NCI-H1417 (cell line): ENCODE data around the gene FNDC3B.
A peak's percentile ranks its signal among the peaks of the same experiment; 100 is the strongest.
"Not testable (repeated sequence)": the region's sequence is repeated elsewhere in the genome, so short reads cannot be mapped to it uniquely, and the experiment has no call there.

Source experiments
- DNase-seq, 3 experiments: peaks; one replicate each; lab custom pipeline; 2025; lab: John Stamatoyannopoulos, UW

FNDC3B gene

DNA sequence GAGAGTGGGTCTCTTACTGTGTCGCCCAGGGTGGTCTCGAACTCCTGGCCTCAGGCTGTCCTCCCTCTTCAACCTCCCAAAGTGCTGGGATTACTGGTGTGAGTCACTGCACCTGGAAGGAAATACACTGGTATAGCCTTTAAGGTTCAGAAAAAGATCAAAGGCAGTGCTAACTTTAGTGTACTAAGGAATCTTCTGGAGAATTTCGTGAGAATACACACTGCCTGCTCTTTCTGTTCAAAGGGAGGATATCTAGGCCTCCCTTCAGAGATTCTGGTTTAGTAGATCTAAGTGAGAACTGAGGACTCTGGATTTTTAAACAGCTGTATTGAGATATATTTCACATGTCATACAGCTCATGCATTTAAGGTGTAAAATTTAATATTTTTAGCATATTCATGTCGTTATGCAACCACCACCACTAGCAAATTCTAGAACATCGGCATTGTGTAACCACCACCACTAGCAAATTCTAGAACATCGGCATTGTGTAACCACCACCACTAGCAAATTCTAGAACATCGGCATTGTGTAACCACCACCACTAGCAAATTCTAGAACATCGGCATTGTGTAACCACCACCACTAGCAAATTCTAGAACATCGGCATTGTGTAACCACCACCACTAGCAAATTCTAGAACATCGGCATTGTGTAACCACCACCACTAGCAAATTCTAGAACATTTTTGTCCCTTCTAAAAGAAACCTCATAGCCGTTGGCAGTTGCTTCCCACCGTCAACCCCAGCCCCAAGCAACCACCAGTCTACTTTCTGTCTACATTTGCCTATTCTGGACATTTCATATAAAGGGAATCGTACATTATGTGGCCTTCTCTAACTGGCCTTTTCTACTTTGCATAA lies 54.4 kb downstream of the FNDC3B start:
- not testable (repeated sequence) for DNase-seq

GRCh38 chr3:172094621-172095557 lies 55.5 kb downstream of the FNDC3B start:
- no peak for DNase-seq

- peak in 1 of 3 experiments; percentile 16 for DNase-seq
Measured at GRCh38 chr3:172096881-172097420, 57.6 kb downstream of the FNDC3B start.

GRCh38 chr3:172097585-172097984 lies 58.2 kb downstream of the FNDC3B start:
- no peak for DNase-seq

DNA sequence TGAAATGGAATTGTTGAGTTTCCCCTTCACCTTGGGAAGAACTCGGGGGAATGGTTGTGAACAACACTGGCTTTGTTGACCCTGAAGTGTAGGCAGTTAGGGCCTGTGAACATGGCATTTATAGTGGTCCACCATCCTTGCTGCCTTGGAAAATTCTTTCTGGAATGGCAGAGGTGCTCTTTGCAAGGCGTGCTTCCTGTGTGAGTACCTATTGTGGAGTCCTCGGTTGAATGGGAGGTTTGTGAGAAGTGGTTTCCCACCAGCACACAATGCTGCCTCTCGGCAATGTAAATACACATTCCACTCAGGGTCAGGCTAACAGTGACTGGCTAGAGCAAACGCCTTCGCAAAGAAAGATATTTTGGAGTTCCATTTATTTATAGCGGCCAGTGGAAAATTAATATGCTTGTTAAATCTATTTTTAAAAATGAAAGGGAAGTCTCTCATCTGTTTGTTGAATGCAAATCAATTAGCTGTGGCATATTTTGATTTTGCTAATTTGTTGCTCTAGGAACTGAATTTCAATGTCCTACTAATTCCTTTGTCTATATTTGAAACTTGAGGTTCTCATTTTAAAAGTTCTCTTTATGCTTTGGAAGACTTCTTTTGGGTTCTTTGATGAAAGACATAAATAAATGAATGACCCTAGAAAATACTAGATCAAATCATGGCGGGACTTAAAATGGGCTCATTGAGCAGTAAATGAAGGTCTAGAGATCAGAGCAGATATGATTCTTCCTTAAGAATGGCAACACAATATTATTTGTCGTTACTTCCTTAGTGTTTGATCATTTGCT lies 59.5 kb downstream of the FNDC3B start:
- DNase-seq = peak; percentile 18 to 54 (median 34)

GRCh38 chr3:172099495-172099808 lies 60.1 kb downstream of the FNDC3B start:
- no peak for DNase-seq

- peak in 1 of 3 experiments; percentile 31 for DNase-seq
Measured at GRCh38 chr3:172100482-172100881, 61.1 kb downstream of the FNDC3B start.

- peak in 1 of 3 experiments; percentile 34 for DNase-seq
Measured at GRCh38 chr3:172101107-172101506, 61.7 kb downstream of the FNDC3B start.

DNA sequence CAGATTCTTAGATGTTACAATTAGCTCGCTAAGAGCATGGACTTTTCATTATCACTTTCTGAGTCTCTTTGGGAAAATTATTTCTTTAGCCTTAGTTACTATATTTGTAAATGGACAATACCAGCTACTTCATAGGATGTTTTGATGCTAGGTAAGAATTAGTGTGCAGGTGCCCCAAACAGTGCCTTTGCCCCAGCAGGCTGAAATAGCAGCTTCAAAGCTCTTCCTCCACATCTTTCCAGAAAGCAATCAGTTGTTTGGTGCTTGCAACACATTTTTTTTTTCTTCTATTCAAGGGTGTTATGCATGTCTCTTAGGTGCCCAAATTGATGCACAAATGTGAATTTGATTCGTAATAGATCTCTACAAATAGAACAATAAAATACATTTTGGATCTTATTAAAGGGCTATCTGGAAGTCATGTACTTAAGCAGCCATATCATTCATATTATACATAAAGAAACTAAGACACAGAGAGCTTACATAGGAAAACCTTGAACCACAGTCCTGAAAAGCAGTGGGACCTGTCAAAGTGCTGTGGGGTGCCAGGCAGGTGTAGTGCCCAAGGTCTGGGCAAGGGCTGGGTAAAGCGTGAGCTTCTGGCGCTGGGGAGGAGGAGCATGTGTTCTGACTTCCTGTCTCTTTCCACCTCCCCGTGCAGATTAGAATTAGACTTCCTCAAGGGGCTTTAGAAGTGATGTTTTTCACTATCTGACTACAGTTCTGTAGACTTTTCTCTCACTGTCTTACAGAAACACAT lies 62.9 kb downstream of the FNDC3B start:
- no peak for DNase-seq

DNA sequence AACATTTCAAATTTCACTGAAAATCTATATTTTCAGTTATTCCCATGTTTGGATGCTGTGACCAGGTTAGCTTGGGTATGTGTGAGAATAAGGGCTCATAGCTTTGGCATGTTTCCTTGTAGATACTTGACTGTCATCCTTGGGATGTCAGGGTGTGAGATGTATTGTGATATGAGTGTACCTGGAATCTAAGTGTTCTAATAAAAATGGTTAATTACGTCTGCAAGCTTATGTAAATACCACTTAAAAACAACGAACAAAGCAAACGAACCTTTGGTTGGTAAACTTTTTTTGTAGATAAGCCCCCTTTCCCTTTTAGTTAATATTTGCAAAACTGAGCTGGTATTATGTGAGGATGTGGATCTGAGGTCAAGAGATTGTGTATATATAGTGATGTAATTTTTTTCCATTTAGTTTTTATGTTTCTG lies 63.5 kb downstream of the FNDC3B start:
- DNase-seq = peak in 1 of 3 experiments; percentile 29

DNA sequence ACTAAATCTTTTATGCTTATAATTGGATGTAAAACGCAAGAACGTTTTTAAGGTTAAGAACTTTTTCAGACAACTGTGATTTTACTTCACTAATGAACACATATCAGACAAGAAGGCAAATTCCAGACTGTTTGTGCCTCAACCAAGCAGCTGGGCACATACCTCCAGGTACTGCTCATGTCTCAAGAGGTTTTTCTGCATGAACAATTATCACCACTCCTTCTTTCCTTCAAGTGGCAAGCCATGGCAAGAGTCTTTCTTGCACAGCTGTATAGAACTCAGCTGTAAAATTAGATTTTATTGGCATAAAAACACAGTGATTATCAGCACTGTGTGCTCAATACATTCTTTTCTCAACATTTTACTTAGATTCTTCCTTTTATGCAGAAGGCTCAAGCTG lies 64.3 kb downstream of the FNDC3B start:
- DNase-seq = peak in 2 of 3 experiments; percentile 45 to 54

GRCh38 chr3:172104471-172105072 lies 65.2 kb downstream of the FNDC3B start:
- peak in 1 of 3 experiments; percentile 61 for DNase-seq

GRCh38 chr3:172106037-172106954 lies 66.9 kb downstream of the FNDC3B start:
- no peak for DNase-seq

GRCh38 chr3:172106989-172107388 lies 67.6 kb downstream of the FNDC3B start:
- peak in 1 of 3 experiments; percentile 2 for DNase-seq

DNA sequence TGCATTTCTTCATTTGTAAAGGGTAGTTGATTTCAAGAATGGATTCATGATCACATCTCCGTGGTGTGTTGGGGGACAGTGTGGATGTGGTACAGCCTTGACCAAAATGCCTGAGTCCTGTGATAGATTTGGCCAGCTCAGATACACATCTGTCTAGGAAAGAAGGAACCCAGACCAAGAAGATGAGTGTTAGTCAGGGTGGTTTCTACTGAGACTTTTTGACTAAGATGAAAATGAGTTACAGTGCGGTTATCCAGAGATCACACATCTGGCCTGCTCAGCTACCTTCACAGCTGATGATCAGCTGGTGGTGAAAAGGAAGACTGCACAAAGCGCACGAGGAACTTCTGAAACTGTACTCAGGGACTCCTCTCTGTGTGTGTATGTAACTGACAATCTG lies 68.0 kb downstream of the FNDC3B start:
- DNase-seq = no peak

DNA sequence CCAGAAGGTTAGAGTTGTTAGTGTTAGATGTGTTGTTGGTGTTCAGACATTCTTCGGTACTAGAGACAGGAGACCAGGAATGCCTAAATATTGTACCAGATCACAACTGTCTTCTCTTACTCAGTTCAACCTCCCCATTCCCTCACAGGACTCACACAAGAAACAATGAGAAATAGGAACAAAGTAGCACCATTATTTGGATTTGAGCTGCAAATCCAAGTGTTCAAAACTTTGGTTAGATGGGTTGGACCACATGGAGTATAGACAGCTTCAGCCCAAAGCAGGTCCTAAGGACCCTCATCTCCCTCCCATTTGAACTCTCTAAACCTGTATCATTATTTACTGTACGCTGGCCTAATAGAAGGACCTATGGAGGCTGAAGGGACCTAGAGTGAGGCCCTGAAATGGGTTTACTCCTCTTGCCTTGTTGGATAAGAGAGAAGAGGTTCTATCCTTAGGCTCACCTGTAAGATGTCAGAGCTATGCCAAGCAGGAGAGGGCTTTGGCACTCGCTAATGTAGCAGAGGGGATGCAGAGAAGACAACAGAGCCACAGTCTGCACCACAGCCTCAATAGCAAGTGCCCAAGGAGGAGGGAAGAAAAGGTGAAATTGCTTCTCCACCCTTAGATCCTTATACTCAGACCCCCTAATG lies 70.9 kb downstream of the FNDC3B start:
- no peak for DNase-seq

DNA sequence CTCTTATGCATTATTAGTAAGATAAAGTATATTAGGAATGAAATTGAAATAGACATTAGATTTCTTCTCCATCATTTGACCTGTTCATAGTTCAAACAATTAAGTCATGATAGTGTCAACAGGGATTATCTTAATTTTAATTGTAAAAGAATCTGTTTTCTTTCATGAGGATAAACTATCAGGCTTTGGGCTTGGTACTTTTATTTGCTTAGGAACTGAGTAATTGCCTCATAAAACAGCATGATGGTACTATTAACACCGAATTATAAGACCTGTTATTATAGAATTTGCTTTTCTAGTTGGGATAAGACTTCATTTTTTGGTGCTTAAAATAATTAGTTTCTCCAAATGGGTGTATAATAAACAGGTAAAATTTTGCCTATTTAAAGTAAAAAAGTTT lies 71.8 kb downstream of the FNDC3B start:
- peak in 1 of 3 experiments; percentile 71 for DNase-seq

DNA sequence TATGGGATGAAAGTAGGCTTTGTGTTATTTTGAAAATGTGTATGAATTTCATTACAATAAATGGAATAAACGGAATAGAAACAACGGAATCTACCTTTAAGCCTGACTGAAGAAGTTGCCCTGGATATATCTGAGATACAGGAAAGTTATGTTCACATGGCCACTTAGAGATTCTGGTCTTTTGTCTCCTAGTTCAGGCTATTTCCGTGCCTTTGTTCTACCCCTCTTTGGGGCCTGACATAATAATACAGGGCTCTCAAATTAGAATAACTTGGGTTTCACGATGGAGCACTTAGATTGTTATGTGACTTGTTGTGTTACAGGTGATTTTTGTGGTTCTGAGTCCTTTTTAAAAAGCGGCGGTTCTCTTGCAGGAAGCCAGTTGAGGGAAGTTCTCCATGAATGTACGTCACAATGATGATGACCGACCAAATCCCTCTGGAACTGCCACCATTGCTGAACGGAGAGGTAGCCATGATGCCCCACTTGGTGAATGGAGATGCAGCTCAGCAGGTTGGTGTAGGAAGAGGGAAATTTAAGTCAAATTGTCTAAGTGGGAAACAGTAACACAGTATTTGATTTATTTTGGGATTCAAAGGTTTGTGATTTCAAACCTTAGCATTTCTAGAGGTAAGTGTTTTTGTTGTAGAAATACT lies 72.8 kb downstream of the FNDC3B start:
- no peak for DNase-seq
